Right forelimb (tissue), 1 donor: ENCODE results near the gene SMYD4.

ENCODE experiments used
- DNase-seq: peaks from one replicate; pipeline ENCODE4 v3.0.0-alpha.2; 2018

The SMYD4 gene

DNA sequence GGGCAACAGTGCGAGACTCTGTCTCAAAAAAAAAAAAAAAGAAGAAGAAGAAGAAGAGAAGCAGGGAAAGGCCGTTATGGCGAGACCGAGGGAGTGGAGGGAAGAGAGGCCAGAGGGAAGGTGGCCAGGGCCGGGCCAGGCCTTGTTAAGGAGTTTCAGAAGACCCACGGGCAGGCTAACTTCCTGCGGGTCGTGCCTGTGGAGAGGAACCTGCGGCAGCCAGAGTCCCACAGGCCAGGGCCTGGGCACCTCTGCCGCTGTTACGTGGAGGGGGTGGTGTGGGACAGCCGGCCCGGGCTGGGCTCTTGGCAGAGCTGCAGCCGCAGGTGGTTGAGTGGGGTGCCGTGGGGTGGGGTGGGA, 99.8 kb downstream of the SMYD4 start:
- DNase-seq = no peak
